Mesendoderm (in vitro differentiated cells): ENCODE results near the gene FASTK.

Experiments used
- DNase-seq: peaks from one replicate; pipeline ENCODE4 v3.0.0; 2013
- H2AK5ac ChIP-seq: 2 replicates; pipeline ENCODE4 v1.6.1; 2013; ENCODE audit warnings: low read length, inconsistent platforms
- H2BK120ac ChIP-seq: 2 replicates; pipeline ENCODE4 v1.6.1; 2013; ENCODE audit warnings: low read depth, mild to moderate bottlenecking, low read length, moderate library complexity, mixed read lengths
- H2BK15ac ChIP-seq: replicated peaks from 2 replicates; pipeline ENCODE4 v1.6.1; 2013; ENCODE audit warnings: low read depth, mild to moderate bottlenecking, moderate library complexity
- H2BK5ac ChIP-seq: 2 replicates; pipeline ENCODE4 v1.6.1; 2013; ENCODE audit warnings: low read length, inconsistent platforms
- H3K18ac ChIP-seq: 2 replicates; pipeline ENCODE4 v1.6.1; 2013; ENCODE audit warnings: mild to moderate bottlenecking, low read length, mixed read lengths
- H3K23ac ChIP-seq: one replicate; pipeline ENCODE4 v1.6.1; 2013; ENCODE audit warnings: low read length
- H3K27ac ChIP-seq: 2 replicates; pipeline ENCODE4 v1.5.1; 2013; ENCODE audit warnings: low read depth, mild to moderate bottlenecking, inconsistent platforms, low read length, moderate library complexity
- H3K27me3 ChIP-seq: 2 replicates; pipeline ENCODE4 v1.6.1; 2013; ENCODE audit warnings: low read length, control low read depth, mild to moderate bottlenecking, inconsistent platforms; ENCODE audit not compliant: insufficient read depth, poor library complexity
- H3K36me3 ChIP-seq: 2 replicates; pipeline ENCODE4 v1.6.1; 2013; ENCODE audit warnings: low read length, inconsistent platforms; ENCODE audit not compliant: control insufficient read depth, insufficient read depth
- H3K4ac ChIP-seq: one replicate; pipeline ENCODE4 v1.6.1; 2013; ENCODE audit warnings: low read depth, mild to moderate bottlenecking, low read length, moderate library complexity
- H3K4me1 ChIP-seq: 2 replicates; pipeline ENCODE4 v1.6.1; 2013; ENCODE audit warnings: low read depth, low read length, inconsistent platforms; ENCODE audit not compliant: control insufficient read depth
- H3K4me2 ChIP-seq: 2 replicates; pipeline ENCODE4 v1.6.1; 2013; ENCODE audit warnings: low read length
- H3K4me3 ChIP-seq: 2 replicates; pipeline ENCODE4 v1.5.1; 2013; ENCODE audit warnings: mild to moderate bottlenecking, low read length
- H3K56ac ChIP-seq: one replicate; pipeline ENCODE4 v1.6.1; 2013; ENCODE audit warnings: low read length
- H3K79me1 ChIP-seq: 2 replicates; pipeline ENCODE4 v1.6.1; 2013; ENCODE audit warnings: low read length, inconsistent platforms
- H3K79me2 ChIP-seq: 2 replicates; pipeline ENCODE4 v1.6.1; 2013; ENCODE audit warnings: mild to moderate bottlenecking, low read length; ENCODE audit not compliant: control insufficient read depth, insufficient read depth
- H3K9ac ChIP-seq: 2 replicates; pipeline ENCODE4 v1.6.1; 2013; ENCODE audit warnings: low read length, inconsistent platforms
- H4K5ac ChIP-seq: one replicate; pipeline ENCODE4 v1.6.1; 2013; ENCODE audit warnings: low read length
- H4K8ac ChIP-seq: one replicate; pipeline ENCODE4 v1.6.1; 2013; ENCODE audit warnings: low read depth, mild to moderate bottlenecking, control low read depth, low read length, moderate library complexity
- WGBS: extraction: QIAGEN DNeasy Blood & Tissue Kit; methylation state at CpG from one replicate; pipeline ENCODE4 v1.1.7; 2013; ENCODE audit warnings: low lambda C conversion rate, missing lambda C conversion rate; ENCODE audit not compliant: insufficient coverage; ENCODE audit errors: extremely low coverage; 5-methylcytosine and 5-hydroxymethylcytosine counted together

The FASTK gene

DNA sequence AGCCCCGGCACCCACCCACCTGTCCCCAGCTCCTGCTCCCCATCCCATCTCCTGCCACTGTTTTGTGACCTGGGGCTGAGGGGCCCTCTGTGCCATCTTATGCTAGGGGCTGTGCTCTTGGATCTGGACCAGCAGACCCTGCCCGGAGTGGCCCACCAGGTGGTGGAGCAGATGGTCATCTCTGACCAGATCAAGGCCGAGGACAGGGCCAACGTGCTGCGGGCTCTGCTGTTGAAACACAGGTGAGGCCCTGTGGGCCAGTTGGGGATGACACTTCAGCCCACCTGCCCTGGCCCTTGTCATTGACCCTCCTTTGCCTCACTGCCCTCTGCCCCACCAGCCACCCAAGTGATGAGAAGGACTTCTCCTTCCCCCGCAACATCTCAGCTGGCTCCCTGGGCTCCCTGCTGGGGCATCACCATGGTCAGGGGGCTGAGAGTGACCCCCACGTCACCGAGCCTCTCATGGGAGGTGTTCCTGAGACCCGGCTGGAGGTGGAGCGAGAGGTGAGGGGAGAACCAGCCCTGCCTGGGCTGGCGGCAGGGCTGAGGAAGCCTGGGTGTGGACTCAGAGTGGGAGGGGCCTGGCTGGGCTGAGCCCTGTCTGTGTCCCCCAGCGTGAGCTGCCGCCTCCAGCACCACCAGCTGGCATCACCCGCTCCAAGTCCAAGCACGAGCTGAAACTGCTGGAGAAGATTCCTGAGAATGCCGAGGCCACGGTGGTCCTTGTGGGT, 10.6 kb downstream of the FASTK start:
- WGBS: no CpG with 5 or more reads among the region's 17 CpGs

GRCh38 chr7:151068069-151068773, 12.4 kb downstream of the FASTK start:
- Histone ChIP-seq H3K23ac (no peak overlapping the region), H3K56ac (no peak overlapping the region), H3K4me2 (no peak overlapping the region), H3K27me3 (no peaks in the 10 kb centered on the region), H3K9ac (no peak overlapping the region), H3K27ac (peak overlapping the region; percentile 56), H3K4me3 (no peak overlapping the region), H3K36me3 (peaks cover 5% of the 10 kb centered on the region), H2BK5ac (no peak overlapping the region), H4K5ac (no peak overlapping the region), H3K79me1 (no peaks in the 10 kb centered on the region), H2AK5ac (no peak overlapping the region), H2BK120ac (no peak overlapping the region), H3K18ac (no peak overlapping the region), H3K4ac (no peak overlapping the region), H2BK15ac (no peak overlapping the region), H4K8ac (no peak overlapping the region), H3K79me2 (no peaks in the 10 kb centered on the region), H3K4me1 (peaks cover 2% of the 10 kb centered on the region)
- no CpG with 5 or more reads among the region's 12 CpGs for WGBS
- peak; percentile 92 for DNase-seq

More for the DNA sequence above, 10.6 kb downstream of the FASTK start:
- no peaks in the 10 kb centered on the region for H3K4me1 ChIP-seq
- no peak overlapping the region for H2BK120ac ChIP-seq
- no peaks in the 10 kb centered on the region for H3K27me3 ChIP-seq
- no peak overlapping the region for H3K56ac ChIP-seq
- no peak overlapping the region for H4K5ac ChIP-seq
- no peaks in the 10 kb centered on the region for H3K79me1 ChIP-seq
- no peak overlapping the region for H2AK5ac ChIP-seq
- H3K4me3 ChIP-seq: no peak overlapping the region
- no peak overlapping the region for H3K18ac ChIP-seq
- H3K4me2 ChIP-seq: no peak overlapping the region
- H3K9ac ChIP-seq: no peak overlapping the region
- H2BK15ac ChIP-seq: no peak overlapping the region
- H2BK5ac ChIP-seq: no peak overlapping the region
- H4K8ac ChIP-seq: no peak overlapping the region
- H3K27ac ChIP-seq: no peak overlapping the region
- H3K4ac ChIP-seq: no peak overlapping the region
- H3K23ac ChIP-seq: no peak overlapping the region
- no peaks in the 10 kb centered on the region for H3K79me2 ChIP-seq
- DNase-seq: no peak
- peaks cover 4% of the 10 kb centered on the region for H3K36me3 ChIP-seq

DNA sequence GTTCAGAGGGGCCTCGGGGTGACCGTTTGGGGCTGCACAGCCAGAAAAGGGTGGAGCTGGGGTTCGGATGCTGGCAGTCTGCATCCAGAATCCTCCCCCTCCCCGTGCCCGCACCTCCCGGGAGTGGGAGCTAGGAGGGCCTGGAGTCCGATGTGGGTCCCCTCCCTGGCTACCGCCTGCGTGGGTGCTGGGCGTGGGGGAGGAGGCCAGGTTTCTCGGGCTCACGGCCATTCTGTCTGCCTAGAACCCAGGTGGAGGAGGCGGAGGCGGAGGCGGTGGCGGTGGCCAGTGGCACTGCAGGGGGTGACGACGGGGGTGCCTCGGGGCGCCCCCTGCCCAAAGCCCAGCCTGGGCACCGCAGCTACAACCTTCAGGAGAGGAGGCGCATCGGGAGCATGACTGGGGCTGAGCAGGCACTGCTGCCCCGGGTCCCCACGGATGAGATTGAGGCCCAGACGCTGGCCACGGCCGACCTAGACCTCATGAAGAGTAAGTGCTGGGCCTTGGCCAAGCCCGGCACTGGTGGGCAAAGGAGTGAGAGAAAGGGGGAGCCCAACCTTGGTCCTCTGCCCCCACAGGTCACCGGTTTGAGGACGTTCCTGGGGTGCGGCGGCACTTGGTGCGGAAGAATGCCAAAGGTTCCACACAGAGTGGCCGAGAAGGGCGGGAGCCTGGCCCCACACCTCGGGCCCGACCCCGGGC, 14.2 kb downstream of the FASTK start:
- H3K56ac ChIP-seq: no peak overlapping the region
- H3K4me1 ChIP-seq: peaks cover 6% of the 10 kb centered on the region
- H3K27ac ChIP-seq: no peak overlapping the region
- H3K79me2 ChIP-seq: no peaks in the 10 kb centered on the region
- H4K5ac ChIP-seq: no peak overlapping the region
- no peak overlapping the region for H3K4me2 ChIP-seq
- no peaks in the 10 kb centered on the region for H3K79me1 ChIP-seq
- H2BK15ac ChIP-seq: no peak overlapping the region
- H3K23ac ChIP-seq: no peak overlapping the region
- no peak overlapping the region for H3K4ac ChIP-seq
- no peak overlapping the region for H3K18ac ChIP-seq
- no peaks in the 10 kb centered on the region for H3K27me3 ChIP-seq
- WGBS: no CpG with 5 or more reads among the region's 39 CpGs
- H2AK5ac ChIP-seq: no peak overlapping the region
- H3K4me3 ChIP-seq: no peak overlapping the region
- no peak for DNase-seq
- no peak overlapping the region for H2BK5ac ChIP-seq
- no peak overlapping the region for H2BK120ac ChIP-seq
- H3K9ac ChIP-seq: no peak overlapping the region
- H4K8ac ChIP-seq: no peak overlapping the region
- peaks cover 5% of the 10 kb centered on the region for H3K36me3 ChIP-seq

GRCh38 chr7:151065516-151065915, 15.1 kb downstream of the FASTK start:
- Histone ChIP-seq H3K4me1 (peaks cover 11% of the 10 kb centered on the region), H3K27me3 (no peaks in the 10 kb centered on the region), H4K8ac (no peak overlapping the region), H4K5ac (no peak overlapping the region), H2AK5ac (no peak overlapping the region), H3K56ac (no peak overlapping the region), H3K4ac (no peak overlapping the region), H2BK120ac (no peak overlapping the region), H3K9ac (no peak overlapping the region), H3K27ac (no peak overlapping the region), H3K18ac (no peak overlapping the region), H3K4me3 (no peak overlapping the region), H3K36me3 (peaks cover 3% of the 10 kb centered on the region), H2BK15ac (no peak overlapping the region), H3K79me1 (peaks cover 2% of the 10 kb centered on the region), H3K79me2 (no peaks in the 10 kb centered on the region), H3K23ac (no peak overlapping the region), H3K4me2 (no peak overlapping the region), H2BK5ac (no peak overlapping the region)
- DNase-seq: no peak
- WGBS: no CpG with 5 or more reads among the region's 14 CpGs

DNA sequence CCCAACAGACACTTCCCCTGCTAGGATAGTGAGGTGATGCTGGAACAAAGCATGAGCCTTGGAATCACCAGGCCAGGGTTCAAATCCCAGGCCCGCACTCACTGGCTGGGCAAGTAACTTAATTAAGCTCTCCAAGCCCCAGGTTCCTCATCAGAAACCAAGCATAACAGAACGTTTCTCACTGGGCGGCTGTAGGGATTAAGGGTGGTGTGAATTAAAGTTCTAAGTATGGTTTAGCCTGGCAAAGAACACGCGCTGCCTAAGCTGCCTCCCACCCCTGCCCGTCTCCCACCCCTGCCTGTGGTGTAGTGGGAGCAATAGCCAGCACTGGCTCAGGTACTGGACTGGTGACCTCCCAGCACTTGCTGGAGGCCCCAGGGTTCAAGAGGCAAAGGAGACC, 15.6 kb downstream of the FASTK start:
- no CpG with 5 or more reads among the region's 6 CpGs for WGBS
- Histone ChIP-seq H3K27ac (no peak overlapping the region), H2BK120ac (no peak overlapping the region), H2BK5ac (no peak overlapping the region), H3K23ac (no peak overlapping the region), H2AK5ac (no peak overlapping the region), H3K36me3 (peaks cover 2% of the 10 kb centered on the region), H3K56ac (no peak overlapping the region), H3K79me1 (peaks cover 6% of the 10 kb centered on the region), H3K18ac (no peak overlapping the region), H4K5ac (no peak overlapping the region), H3K4me1 (peaks cover 11% of the 10 kb centered on the region), H4K8ac (no peak overlapping the region), H3K4me3 (no peak overlapping the region), H3K4ac (no peak overlapping the region), H3K27me3 (no peaks in the 10 kb centered on the region), H3K9ac (no peak overlapping the region), H2BK15ac (no peak overlapping the region), H3K4me2 (no peak overlapping the region), H3K79me2 (no peaks in the 10 kb centered on the region)
- no peak for DNase-seq
